ENCODE data around the gene CDH23.

DNA sequence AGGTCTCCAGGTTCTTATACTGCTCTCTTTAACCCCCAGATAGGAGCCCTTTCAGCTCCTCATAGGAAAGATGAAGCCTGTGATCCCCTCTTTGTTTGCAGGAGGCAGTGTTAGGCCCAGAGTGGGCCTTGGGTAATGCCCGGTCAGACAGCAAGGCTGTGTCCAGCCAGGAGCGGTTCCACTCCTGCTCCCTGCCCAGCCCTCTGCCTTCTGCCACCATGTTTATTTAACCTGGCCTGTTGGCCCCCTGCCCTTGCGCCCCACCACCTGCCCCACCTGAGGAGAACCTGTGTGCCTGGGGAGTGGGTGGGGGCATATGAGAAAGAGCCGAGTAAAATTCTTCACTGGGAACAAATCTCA, 24.3 kb downstream of the CDH23 start:
- TF ChIP-seq, protein P1, sequence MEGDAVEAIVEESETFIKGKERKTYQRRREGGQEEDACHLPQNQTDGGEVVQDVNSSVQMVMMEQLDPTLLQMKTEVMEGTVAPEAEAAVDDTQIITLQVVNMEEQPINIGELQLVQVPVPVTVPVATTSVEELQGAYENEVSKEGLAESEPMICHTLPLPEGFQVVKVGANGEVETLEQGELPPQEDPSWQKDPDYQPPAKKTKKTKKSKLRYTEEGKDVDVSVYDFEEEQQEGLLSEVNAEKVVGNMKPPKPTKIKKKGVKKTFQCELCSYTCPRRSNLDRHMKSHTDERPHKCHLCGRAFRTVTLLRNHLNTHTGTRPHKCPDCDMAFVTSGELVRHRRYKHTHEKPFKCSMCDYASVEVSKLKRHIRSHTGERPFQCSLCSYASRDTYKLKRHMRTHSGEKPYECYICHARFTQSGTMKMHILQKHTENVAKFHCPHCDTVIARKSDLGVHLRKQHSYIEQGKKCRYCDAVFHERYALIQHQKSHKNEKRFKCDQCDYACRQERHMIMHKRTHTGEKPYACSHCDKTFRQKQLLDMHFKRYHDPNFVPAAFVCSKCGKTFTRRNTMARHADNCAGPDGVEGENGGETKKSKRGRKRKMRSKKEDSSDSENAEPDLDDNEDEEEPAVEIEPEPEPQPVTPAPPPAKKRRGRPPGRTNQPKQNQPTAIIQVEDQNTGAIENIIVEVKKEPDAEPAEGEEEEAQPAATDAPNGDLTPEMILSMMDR (conservative IDR thresholded peaks at IDR 0.05; ENCODE audit: low read length): no peak
- TF ChIP-seq EZH2phosphoT487 (IDR thresholded peaks at IDR 0.05; ENCODE audit: borderline replicate concordance): no peak

All from Loucy (cell line).